HG02884 (cell line): Measurements from ENCODE around the gene SH3BP5L.

Source experiments
- ATAC-seq: cut with Tn5 transposase; IDR thresholded peaks from one replicate; pipeline ENCODE4 v1.9.1; 2021; ENCODE audit warnings: mild to moderate bottlenecking, moderate library complexity; ENCODE audit not compliant: unreplicated experiment

Gene SH3BP5L

DNA sequence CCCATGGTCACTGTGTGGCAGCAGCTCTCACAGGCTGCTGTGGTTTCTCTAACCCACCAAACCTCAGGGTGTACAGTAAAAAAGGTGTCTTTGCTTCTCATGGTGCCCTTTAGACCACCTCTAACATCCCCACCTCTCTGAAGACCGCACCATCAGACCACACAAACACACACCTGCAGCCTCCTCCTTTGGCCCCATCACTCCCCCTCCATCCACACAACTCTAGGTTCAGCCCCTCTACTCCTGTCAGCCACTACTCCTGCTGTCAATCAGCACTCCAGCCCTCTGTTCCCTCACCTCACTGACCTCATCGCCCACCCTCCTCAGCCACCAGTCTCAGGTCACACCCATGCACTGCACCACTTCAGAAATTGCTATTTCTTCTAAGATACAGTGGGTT, 25.7 kb upstream of the SH3BP5L start:
- no peak for ATAC-seq

DNA sequence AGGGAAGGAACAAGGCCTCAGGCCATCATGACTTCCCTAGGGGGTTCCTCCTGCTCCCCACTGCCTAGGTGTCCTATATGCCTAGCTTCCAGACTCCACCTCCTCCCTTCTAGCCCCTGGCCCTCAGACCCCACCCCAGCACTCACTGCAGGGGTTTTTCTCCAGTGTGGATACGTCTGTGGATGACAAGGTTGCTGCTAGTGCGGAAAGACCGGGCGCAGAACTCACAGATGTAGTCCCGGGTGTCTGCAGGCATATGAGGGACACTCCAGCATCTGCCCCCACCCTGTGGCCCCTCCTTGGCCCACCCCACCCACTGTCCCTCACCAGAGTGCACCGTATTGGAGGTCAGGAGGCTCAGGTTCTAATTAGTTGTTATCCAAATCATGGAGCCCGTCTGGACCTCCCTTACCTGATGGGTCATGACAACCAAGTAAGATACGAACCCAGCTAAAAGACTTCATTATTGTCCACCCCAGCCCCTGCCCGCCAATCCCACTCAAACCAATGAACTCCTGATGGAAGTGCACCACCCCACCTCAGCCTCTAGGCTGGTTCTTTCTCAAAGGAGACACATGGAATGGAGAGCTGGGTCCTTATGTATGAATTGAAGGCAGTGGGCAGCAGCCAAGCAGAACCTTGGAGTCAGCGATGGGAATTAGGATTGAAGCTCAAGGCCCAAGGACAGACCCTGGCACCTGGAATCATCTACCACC, 25.0 kb upstream of the SH3BP5L start:
- no peak for ATAC-seq

DNA sequence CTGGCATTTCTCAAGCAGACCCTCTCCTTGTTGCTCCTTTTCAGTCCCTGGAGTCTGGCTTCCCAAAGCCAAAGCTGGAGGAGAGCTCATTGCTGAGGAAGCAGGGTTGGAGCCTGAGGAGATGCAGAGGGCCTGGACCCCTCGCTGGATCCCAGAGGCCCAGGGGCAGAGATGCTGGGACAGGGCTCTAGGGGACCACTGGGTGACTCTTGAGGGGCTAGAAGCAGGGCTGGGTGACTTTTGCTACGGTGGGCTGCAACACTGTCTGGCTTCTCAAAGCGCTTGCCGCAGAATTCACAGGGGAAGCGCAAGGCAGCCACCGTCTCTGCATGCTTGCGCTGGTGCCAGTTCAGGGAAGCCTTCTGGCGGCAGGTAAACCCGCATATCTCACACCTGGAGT, 24.4 kb upstream of the SH3BP5L start:
- no peak for ATAC-seq

DNA sequence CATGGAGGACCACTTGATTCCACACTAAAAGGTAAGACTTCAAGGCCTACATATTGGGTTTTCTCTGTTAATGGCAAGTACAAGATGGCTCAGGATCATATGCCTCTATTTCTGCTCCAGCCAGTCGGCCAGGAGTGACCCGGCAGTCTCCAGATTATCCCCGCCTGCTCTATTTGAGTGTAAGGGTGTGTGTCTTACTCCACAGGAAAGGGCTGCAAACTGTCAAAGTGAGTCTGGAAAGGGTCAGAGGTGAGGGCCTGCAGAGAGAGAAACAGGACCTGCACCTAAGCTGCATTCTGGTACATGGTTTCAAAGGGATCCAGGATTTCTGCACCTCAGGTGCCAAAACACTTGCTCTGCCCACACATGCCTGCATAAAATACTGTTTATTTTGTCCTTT, 23.9 kb upstream of the SH3BP5L start:
- no peak for ATAC-seq

DNA sequence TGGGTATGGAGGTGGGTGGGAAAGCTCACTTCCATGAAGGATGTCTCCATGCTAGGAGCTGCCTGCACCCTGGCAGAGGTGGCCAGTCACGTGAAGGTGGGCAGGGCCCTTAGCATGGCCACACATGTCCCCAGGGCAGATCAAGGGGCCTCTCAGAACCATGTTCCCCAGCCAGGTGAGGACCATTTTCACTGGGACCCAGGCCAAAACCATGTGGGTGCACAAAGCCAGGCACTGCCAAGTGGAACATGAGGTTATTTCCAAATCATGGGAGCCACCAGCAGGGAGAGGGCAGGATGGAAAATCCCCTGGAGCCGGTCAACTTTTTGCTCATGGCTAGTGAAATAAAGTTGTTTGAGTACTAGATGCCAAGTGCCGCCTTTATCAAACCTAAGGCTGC, 23.4 kb upstream of the SH3BP5L start:
- ATAC-seq: no peak

DNA sequence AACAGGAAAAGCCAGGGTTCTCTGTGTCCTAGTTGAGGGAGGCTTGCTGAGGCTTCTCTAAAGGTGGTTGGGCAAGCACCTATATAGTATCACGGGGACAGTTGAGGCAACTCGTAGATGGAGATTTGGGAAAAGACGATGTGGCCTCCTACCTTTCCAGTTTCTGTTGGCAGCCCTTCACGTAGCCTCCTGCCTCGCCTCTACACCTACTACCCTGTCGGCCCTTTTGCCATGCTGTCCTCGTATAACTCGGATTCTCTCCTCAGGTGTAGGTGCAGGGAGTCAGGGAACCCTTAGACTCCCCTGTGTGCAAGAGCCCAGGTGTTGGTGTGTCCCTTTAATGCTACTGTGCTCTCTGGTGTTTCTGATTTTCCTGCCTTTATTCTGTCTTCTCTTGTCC, 22.9 kb upstream of the SH3BP5L start:
- no peak for ATAC-seq

DNA sequence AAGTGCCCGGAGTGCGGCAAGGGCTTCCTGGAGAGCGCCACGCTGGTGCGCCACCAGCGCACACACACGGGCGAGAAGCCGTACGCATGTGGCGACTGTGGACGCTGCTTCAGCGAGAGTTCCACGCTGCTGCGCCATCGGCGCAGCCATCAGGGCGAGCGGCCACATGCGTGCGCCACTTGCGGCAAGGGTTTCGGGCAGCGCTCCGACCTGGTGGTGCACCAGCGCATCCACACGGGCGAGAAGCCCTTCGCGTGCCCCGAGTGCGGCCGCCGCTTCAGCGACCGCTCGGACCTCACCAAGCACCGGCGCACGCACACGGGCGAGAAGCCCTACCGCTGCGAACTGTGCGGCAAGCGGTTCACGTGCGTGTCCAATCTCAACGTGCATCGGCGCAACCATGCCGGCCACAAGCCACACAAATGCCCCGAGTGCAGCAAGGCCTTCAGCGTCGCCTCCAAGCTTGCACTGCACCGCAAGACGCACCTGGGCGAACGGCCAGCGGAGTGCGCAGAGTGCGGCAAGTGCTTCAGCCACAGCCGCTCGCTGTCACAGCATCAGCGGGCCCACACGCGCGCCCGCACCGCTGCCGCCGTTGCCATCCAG, 22.3 kb upstream of the SH3BP5L start:
- no peak for ATAC-seq

DNA sequence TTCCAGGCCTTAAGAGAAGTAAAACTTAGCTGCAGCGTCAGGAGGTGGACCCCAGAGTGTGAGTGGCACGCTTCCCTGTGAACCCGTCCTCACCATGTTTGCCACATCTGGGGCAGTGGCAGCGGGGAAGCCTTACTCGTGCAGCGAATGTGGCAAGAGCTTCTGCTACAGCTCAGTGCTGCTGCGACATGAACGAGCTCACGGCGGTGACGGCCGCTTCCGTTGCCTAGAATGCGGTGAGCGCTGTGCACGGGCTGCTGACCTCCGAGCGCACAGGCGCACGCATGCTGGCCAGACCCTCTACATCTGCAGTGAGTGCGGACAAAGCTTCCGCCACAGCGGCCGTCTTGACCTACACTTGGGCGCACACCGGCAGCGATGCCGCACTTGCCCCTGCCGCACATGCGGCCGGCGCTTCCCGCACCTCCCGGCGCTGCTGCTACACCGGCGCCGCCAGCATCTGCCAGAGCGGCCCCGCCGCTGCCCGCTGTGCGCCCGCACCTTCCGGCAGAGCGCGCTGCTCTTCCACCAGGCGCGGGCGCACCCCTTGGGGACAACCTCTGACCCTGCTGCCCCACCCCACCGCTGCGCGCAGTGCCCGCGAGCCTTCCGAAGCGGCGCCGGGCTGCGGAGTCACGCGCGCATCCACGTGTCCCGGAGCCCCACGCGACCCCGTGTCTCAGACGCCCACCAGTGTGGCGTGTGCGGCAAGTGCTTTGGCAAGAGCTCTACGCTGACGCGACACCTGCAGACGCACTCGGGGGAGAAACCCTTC, 21.7 kb upstream of the SH3BP5L start:
- ATAC-seq: no peak

DNA sequence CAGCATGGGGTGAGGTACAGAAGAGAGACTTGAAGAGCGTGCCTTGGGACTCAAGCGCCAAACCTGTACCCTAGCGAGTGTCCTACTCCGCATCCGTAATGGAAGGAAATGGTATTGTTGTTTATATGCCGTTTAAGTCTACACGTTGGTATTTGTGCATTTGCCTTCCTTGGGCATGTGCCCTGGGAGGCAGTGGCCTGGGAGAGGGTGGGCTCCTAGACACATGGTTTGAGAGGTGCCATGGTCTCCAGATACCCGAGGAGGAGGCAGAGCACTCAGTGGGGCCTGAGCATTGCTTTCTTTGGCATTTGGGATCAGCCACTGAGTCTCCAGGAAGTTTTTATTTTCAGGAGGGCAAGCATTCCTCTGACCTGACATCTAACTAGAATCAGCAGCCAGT, 18.8 kb upstream of the SH3BP5L start:
- ATAC-seq: no peak

DNA sequence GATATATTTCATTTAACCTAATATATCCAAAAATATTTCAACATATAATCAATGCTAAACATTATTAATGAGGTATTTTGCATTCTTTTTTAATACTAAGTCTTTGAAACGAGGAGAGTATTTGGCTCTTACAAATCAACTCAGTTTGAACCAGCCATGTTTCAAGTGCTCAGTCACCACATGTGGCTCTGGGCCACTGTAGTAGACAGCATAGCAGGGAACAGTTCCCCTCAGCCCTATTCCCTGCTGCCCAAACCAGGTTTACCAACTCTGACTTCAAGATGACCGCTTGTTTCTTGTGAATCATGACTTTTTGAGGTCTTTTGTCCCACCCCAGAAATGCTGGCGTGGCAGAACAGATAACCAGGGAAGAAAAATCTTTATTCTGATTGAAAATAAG, 18.0 kb upstream of the SH3BP5L start:
- ATAC-seq: no peak

DNA sequence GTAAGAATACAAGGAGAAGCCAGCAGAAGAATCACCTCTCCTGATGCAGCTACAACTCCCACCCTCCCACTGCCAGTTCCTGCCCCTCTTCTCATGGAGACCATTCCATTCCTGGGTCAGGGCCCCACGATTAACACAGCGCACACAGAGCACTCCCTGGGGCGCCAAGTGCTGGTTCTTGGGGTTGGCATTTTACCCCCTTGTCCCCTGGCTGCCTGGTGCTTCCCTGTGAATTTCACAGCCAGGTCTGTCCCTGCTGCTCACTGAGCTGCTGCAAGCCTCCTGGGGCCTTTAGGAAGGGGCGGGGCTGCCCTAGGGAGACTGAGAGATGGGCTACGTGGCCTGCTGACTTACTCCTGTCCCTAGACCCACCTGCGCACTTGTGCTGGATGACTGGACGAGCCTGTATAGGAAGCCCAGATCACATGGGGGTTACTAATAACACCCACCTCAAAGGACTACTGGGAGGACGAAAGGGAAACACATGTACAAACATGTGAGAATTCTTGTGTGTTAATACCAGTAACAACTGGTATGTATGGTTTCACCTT, 17.1 kb upstream of the SH3BP5L start:
- no peak for ATAC-seq

DNA sequence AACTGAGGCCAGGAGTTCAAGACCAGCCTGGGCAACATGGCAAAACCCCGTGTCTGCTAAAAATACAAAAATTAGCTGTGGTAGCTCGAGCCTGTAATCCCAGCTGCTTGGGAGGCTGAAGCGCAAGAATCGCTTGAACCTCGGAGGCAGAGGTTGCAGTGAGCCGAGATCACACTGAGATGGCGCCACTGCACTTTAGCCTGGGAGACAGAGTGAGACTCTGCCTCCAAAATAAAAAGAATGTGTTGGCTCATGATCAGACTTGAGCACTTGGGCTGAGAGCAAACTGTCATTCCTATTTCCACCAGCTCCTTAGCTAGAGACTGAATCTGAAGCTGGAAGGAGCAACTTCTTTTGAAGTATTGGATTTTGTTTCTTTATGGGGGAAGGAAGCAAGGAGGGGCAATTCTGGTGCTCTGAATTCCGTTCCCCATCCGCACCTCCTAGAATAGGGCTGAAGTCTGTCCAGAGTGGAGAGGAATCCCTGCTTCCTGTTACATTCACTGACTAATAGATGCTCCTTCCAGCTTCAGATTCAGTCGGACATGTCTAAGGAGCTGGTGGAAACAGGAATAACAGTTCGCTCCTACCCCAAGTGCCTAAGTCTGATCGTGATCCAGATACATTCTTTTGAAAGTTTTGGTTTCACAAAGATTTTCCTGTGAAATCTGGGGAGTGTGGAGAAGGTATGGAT, 16.1 kb upstream of the SH3BP5L start:
- no peak for ATAC-seq

DNA sequence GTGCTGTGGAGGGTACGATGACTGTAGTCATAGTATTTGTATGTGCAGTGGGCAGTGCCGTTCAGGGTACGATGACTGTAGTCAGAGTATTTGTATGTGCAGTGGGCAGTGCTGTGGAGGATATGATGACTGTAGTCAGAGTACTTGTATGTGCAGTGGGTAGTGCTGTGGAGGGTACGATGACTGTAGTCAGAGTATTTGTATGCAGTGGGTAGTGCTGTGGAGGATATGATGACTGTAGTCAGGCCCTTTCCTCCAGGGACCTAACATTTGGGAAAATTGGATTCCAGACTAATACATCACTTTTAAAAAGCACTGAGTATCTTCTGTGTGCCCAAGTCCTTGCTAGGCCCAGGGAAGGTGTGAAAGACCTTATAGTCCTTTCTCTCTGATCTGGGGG, 15.2 kb upstream of the SH3BP5L start:
- ATAC-seq: no peak

DNA sequence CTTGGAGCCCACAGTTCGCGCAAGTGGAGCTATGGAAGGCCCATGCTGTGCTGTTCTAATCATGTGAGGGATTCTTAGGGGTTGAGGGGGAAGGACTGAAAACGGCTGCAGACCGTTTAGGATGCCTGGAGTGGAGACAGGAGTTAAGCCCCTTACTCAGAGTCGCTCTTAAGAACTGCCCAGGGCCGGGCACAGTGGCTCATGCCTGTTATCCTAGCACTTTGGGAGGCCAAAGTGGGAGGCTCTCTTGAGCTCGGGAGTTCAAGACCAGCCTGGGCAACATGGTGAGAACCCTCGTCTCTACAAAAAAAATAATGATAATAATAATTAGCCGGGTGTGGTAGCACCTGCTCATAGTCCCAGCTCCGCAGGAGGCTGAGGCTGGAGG, 13.4 kb upstream of the SH3BP5L start:
- ATAC-seq: no peak

DNA sequence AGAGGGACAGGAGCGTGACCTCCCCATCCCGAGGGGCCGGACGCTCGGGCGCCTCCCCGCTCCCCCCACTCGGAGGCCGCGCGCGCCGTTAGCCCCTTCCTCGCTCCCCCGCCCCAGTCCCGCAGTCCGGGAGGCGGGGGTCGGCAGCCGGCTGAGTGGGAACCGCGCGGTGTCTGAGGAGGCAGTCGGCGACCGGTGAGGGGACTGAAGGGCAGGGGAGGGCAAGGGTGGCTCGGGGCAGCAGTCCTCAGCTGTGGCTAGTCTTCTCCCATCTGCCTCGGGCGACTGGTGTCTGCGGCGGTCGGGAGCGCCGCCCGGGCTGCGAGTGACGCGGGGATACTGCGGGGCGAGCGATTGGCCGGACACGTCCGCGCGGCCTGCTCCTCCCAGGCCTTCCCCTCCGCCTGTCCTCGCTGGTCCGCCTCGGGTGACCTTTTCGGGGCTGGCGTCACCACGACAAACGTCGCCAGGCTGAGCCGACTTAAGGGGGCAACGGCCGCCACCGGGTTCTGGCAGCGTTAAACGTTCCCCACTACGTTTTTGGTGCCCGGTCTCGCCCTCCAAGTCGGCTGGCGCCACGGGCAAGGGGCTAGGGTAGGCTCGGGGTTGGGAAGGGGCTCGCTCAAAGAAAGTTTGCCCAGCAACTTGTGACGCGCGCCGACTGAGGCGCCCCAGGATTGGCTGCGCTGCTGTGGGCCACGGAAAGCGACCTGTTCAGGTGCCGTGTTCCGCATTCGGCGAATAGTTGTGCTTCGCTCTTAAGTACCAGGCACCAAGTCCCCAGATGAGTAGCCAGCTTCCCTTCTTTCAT, 12.8 kb upstream of the SH3BP5L start:
- peak; percentile 56 for ATAC-seq

DNA sequence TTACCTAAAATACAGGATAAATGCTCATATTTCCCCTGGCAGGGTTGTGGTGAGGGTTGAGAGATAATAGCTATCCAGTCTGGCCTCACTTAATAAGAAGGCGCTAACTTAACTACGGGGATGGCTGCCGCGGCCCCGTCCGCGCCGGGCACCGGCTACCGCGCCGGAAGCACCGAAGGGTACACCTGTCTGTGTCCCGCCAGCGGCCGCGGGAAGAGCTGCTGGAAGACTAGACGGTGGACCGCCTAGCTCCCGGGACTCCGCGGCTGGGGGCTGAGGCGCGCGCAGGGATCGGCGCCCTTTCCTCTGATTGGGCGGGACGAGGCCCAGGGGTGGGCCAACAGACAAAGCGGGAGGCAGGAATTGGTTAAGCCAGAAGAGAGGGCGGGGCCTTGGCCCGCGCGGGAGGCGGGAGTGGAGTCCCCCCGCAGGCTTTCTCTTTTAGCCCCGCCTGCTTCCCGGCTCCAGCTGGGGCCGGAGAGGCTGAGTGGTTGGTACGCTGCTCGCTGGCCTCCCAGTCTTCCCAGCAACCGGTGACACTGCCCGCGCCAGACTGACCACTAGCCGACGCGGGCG, 12.2 kb upstream of the SH3BP5L start, which contains the start of gene ZNF672:
Gene ZNF672 (plus strand): TSS at position 444 of the 576 bp plus-strand sequence. CDS start 9,051 bp downstream, outside the sequence.
- peak; percentile 72 for ATAC-seq

DNA sequence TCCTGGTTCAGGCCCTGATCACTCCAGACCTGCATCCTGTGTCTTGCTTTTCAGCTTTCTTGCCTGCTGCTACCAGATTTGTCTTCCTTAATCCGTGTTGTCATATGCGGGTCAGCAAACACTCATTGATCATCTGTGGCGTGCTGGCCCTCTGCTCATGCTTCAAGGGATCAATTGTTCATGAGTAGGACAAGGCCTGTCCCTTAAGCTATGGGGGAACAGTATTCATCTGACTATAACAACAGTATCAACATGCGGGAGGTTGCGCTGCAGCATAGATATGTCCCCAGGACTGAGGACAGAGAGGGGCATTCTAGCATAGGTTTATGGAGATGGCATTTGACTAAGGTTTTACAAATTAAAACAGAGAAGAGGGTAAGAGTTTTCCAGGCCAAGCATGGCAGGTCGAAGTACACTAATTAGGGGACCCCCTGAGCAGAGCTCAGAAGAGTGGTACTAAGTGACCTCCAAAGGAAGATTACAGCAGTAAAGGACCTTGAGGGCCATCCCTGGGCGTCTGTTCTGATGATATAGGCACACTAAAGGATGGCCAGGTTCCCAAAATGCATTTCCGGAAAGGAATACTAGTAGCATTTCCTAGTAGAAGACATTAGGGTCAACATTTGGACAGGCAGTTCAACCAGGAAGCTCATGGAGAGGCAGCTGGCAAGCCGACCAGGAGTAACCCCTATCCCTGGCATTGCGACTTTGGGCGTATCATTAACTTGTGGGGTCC, 11.5 kb upstream of the SH3BP5L start:
- ATAC-seq: no peak

DNA sequence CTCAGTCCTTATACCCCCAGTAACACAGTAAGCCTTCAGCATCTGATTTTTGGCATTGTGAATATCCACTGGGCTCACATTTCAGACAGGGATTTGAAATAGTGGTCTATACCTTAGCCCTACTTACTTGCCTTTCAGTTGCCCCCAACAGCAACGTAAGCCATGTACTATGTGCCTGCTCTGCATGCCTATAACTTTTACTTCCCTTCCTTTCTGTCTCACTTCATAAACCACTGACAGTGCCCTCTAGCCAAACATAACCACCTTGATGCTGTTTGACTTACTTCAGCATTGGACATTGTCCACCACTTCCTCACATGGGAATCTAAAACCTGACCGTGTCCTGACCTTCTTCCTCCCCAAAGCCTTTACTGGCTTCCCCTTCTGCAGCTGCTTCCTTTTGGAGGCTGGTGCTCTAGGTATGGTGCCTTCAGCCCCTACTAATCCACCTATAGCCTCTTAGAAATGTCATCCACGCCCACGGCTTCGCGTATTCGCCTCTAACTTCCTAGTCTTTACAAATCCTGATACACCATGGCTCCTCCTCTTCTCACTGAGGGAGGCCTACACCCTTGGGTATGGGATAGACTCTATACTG, 8.7 kb upstream of the SH3BP5L start:
- ATAC-seq: no peak

DNA sequence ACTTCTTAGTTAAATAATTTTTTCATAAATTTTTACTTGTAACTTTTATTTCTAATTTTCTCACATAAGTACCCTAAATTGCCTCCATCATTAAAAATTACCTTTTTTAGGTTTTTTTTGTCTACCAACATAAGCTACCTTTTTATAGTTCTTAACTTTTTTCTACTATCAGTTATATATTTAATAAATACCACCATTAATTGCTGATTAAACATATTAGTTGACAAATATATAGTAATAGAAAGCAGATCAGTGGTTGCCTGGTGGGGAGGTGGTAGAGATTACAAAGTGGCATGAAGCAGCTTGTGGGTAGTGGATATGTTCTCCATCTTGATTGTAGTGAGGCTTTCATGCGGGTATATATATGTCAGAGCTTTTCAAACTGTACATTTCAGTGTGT, 6.1 kb upstream of the SH3BP5L start:
- ATAC-seq: no peak
